HEK293 (cell line): Measurements from ENCODE around the gene CCDC170.

Source experiments
- CTCF ChIA-PET: fragments of 350-600 bp; formaldehyde crosslinking; extraction: SDS; loops from one replicate; lab custom pipeline; 2021; ENCODE audit warnings: antibody characterized with exemption; lab: Yijun Ruan, JAX
- POLR2A ChIA-PET: fragments of 300-600 bp; formaldehyde crosslinking; extraction: SDS; loops from one replicate; lab custom pipeline; 2020; ENCODE audit warnings: antibody characterized with exemption, inconsistent platforms; lab: Yijun Ruan, JAX
- H3K27ac ChIP-seq: fragments of 200-500 bp; sonication (Bioruptor generic); 2 replicates; pipeline ENCODE4 v1.5.1; 2014; ENCODE audit warnings: low read depth, low read length, control low read depth, inconsistent platforms; ENCODE audit errors: extremely low read depth
- H3K36me3 ChIP-seq, 2 experiments: fragments of 200-500 bp in 1 of 2; sonication (Bioruptor generic) in 1 of 2; 1 replicate in 1 of 2; 2 replicates in 1 of 2; pipeline ENCODE4 v1.5.1; 2014 to 2017; ENCODE audit warnings: inconsistent platforms in 2 of 2, low read length in 2 of 2; ENCODE audit not compliant: control insufficient read depth in 2 of 2, insufficient read depth in 1 of 2
- H3K4me1 ChIP-seq: fragments of 200-500 bp; sonication (Bioruptor generic); 2 replicates; pipeline ENCODE4 v1.5.1; 2014; ENCODE audit warnings: mild to moderate bottlenecking, low read length, inconsistent platforms; ENCODE audit not compliant: control insufficient read depth, insufficient read depth
- H3K4me3 ChIP-seq: 2 replicates; pipeline ENCODE4 v1.5.1; 2011; ENCODE audit warnings: low read depth, mild to moderate bottlenecking, control low read depth, low read length, moderate library complexity
- H3K9me3 ChIP-seq: fragments of 200-500 bp; sonication (Bioruptor generic); 2 replicates; pipeline ENCODE4 v1.5.1; 2014; ENCODE audit warnings: low read depth, low read length, inconsistent platforms; ENCODE audit not compliant: control insufficient read depth, insufficient read depth
- GLI4 ChIP-seq: fragments of 450-650 bp; formaldehyde crosslinking; IDR thresholded peaks from 2 replicates; pipeline ENCODE4 v1.5.1; 2016; ENCODE audit warnings: missing biosample characterization, missing genetic modification characterization
- KLF10 ChIP-seq: fragments of 450-650 bp; IDR thresholded peaks from 2 replicates; pipeline ENCODE4 v1.5.1; 2018; ENCODE audit warnings: missing biosample characterization, mild to moderate bottlenecking, missing genetic modification characterization
- OVOL3 ChIP-seq: fragments of 450-650 bp; formaldehyde crosslinking; IDR thresholded peaks from 2 replicates; pipeline ENCODE4 v1.5.1; 2016; ENCODE audit warnings: missing biosample characterization, missing genetic modification characterization
- ZNF112 ChIP-seq: fragments of 450-650 bp; formaldehyde crosslinking; IDR thresholded peaks from 2 replicates; pipeline ENCODE4 v1.5.0; 2017; ENCODE audit warnings: missing biosample characterization, missing genetic modification characterization
- ZNF133 ChIP-seq: fragments of 450-650 bp; formaldehyde crosslinking; IDR thresholded peaks from 2 replicates; pipeline ENCODE4 v1.5.1; 2016; ENCODE audit warnings: missing biosample characterization, missing genetic modification characterization
- ZNF157 ChIP-seq: fragments of 450-650 bp; formaldehyde crosslinking; IDR thresholded peaks from 2 replicates; pipeline ENCODE4 v1.5.1; 2016; ENCODE audit warnings: missing biosample characterization, missing genetic modification characterization
- ZNF211 ChIP-seq: fragments of 450-650 bp; formaldehyde crosslinking; IDR thresholded peaks from 2 replicates; pipeline ENCODE4 v1.5.1; 2016; ENCODE audit warnings: low read depth, missing biosample characterization, missing genetic modification characterization
- ZNF23 ChIP-seq: fragments of 450-650 bp; formaldehyde crosslinking; IDR thresholded peaks from 2 replicates; pipeline ENCODE4 v1.5.1; 2016; ENCODE audit warnings: missing biosample characterization, missing genetic modification characterization, borderline replicate concordance
- ZNF341 ChIP-seq: fragments of 450-650 bp; formaldehyde crosslinking; IDR thresholded peaks from 2 replicates; pipeline ENCODE4; 2016; ENCODE audit warnings: low read depth, missing biosample characterization, missing genetic modification characterization
- ZNF394 ChIP-seq: fragments of 450-650 bp; formaldehyde crosslinking; IDR thresholded peaks from 2 replicates; pipeline ENCODE4 v1.5.1; 2016; ENCODE audit warnings: missing biosample characterization, missing genetic modification characterization, mild to moderate bottlenecking, moderate library complexity, borderline replicate concordance
- ZNF433 ChIP-seq: fragments of 450-650 bp; formaldehyde crosslinking; IDR thresholded peaks from 2 replicates; pipeline ENCODE4 v1.5.1; 2016; ENCODE audit warnings: missing biosample characterization, missing genetic modification characterization, low read depth
- ZNF529 ChIP-seq: fragments of 450-650 bp; formaldehyde crosslinking; IDR thresholded peaks from 2 replicates; pipeline ENCODE4 v1.5.1; 2017; ENCODE audit warnings: missing genetic modification characterization, missing biosample characterization; ENCODE audit not compliant: insufficient replicate concordance
- ZNF530 ChIP-seq: fragments of 450-650 bp; formaldehyde crosslinking; IDR thresholded peaks from 2 replicates; pipeline ENCODE4 v1.5.1; 2016; ENCODE audit warnings: low read depth, missing biosample characterization, missing genetic modification characterization
- ZNF555 ChIP-seq: fragments of 450-650 bp; formaldehyde crosslinking; conservative IDR thresholded peaks from 2 replicates; pipeline ENCODE4 v1.5.1; 2017; ENCODE audit warnings: missing biosample characterization, mild to moderate bottlenecking, missing genetic modification characterization, inconsistent platforms
- ZNF600 ChIP-seq: fragments of 450-650 bp; formaldehyde crosslinking; IDR thresholded peaks from 2 replicates; pipeline ENCODE4 v1.5.1; 2016; ENCODE audit warnings: missing biosample characterization, missing genetic modification characterization
- ZNF654 ChIP-seq: fragments of 450-650 bp; formaldehyde crosslinking; IDR thresholded peaks from 2 replicates; pipeline ENCODE4 v1.5.1; 2016; ENCODE audit warnings: low read depth, missing biosample characterization, missing genetic modification characterization
- ZNF660 ChIP-seq: fragments of 450-650 bp; IDR thresholded peaks from 2 replicates; pipeline ENCODE4 v1.5.1; 2018; ENCODE audit warnings: missing biosample characterization, mild to moderate bottlenecking, missing genetic modification characterization
- ZNF664 ChIP-seq: fragments of 450-650 bp; formaldehyde crosslinking; IDR thresholded peaks from 2 replicates; pipeline ENCODE4 v1.5.1; 2016; ENCODE audit warnings: missing biosample characterization, missing genetic modification characterization
- ZNF677 ChIP-seq: fragments of 450-650 bp; IDR thresholded peaks from 2 replicates; pipeline ENCODE4 v1.5.0; 2018; ENCODE audit warnings: missing biosample characterization, mild to moderate bottlenecking, missing genetic modification characterization, moderate library complexity
- ZNF777 ChIP-seq: fragments of 450-650 bp; formaldehyde crosslinking; IDR thresholded peaks from 2 replicates; pipeline ENCODE4 v1.5.1; 2017; ENCODE audit warnings: missing biosample characterization, missing genetic modification characterization, borderline replicate concordance
- ZSCAN16 ChIP-seq: fragments of 450-650 bp; formaldehyde crosslinking; IDR thresholded peaks from 2 replicates; pipeline ENCODE4 v1.5.1; 2016; ENCODE audit warnings: missing biosample characterization, missing genetic modification characterization
- TF ChIP-seq, protein P1 (sequence below): fragments of 450-650 bp; formaldehyde crosslinking; IDR thresholded peaks from 2 replicates; pipeline ENCODE4 v1.5.1; 2016; ENCODE audit warnings: missing biosample characterization, missing genetic modification characterization, low read depth
- TF ChIP-seq, protein P2 (sequence below): fragments of 450-650 bp; formaldehyde crosslinking; IDR thresholded peaks from 2 replicates; pipeline ENCODE4 v1.5.1; 2016; ENCODE audit warnings: missing biosample characterization, missing genetic modification characterization
- TF ChIP-seq, protein P3 (sequence below): fragments of 450-650 bp; formaldehyde crosslinking; IDR thresholded peaks from 2 replicates; pipeline ENCODE4 v1.5.1; 2016; ENCODE audit warnings: missing biosample characterization, missing genetic modification characterization
- TF ChIP-seq, protein P4 (sequence below): fragments of 450-650 bp; formaldehyde crosslinking; IDR thresholded peaks from 2 replicates; pipeline ENCODE4 v1.5.1; 2016; ENCODE audit warnings: missing biosample characterization, missing genetic modification characterization
- TF ChIP-seq, protein P5 (sequence below): fragments of 450-650 bp; formaldehyde crosslinking; IDR thresholded peaks from 2 replicates; pipeline ENCODE4 v1.5.1; 2016; ENCODE audit warnings: missing biosample characterization, missing genetic modification characterization

The CCDC170 gene

DNA sequence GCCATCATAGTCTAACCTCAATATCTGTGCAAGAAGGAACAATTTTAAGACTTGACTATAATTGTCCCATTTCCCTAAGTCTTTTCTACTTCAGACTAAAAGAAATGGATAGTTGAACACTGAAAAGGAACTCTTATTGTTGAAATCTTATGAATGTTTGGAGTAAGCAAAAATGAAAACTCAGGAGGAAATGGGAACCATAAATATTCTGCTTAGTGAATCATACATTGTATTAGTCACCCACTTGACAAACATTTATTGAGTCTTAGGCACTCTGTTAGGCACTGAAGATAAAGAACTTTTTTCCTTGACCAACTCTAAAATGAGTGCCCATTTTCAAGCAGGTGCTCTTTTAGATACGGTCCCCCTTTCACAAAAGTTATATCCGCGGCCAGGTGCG is 8.7 kb downstream of the CCDC170 start:
- Histone ChIP-seq H3K9me3 (no peaks in the 10 kb centered on the region), H3K36me3 (no peaks in the 10 kb centered on the region), H3K27ac (no peak overlapping the region), H3K4me1 (no peaks in the 10 kb centered on the region), H3K4me3 (no peak overlapping the region)
- TF ChIP-seq ZNF529 (tag by site-specific recombination), result no peak
- TF ChIP-seq ZNF157 (tag by site-specific recombination), result no peak
- no peak for TF ChIP-seq ZNF23 (tag by site-specific recombination)
- no peak for TF ChIP-seq ZNF660 (tag by site-specific recombination)
- TF ChIP-seq, protein P1, sequence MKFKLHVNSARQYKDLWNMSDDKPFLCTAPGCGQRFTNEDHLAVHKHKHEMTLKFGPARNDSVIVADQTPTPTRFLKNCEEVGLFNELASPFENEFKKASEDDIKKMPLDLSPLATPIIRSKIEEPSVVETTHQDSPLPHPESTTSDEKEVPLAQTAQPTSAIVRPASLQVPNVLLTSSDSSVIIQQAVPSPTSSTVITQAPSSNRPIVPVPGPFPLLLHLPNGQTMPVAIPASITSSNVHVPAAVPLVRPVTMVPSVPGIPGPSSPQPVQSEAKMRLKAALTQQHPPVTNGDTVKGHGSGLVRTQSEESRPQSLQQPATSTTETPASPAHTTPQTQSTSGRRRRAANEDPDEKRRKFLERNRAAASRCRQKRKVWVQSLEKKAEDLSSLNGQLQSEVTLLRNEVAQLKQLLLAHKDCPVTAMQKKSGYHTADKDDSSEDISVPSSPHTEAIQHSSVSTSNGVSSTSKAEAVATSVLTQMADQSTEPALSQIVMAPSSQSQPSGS (tag by site-specific recombination), result no peak
- no peak for TF ChIP-seq ZNF530 (tag by site-specific recombination)
- no peak for TF ChIP-seq ZNF433 (tag by site-specific recombination)
- TF ChIP-seq ZNF600 (tag by site-specific recombination), result no peak
- no peak for TF ChIP-seq ZNF112
- no peak for TF ChIP-seq ZNF341 (tag by site-specific recombination)
- ChIA-PET POLR2A (no interaction called here), CTCF (no interaction called here)

DNA sequence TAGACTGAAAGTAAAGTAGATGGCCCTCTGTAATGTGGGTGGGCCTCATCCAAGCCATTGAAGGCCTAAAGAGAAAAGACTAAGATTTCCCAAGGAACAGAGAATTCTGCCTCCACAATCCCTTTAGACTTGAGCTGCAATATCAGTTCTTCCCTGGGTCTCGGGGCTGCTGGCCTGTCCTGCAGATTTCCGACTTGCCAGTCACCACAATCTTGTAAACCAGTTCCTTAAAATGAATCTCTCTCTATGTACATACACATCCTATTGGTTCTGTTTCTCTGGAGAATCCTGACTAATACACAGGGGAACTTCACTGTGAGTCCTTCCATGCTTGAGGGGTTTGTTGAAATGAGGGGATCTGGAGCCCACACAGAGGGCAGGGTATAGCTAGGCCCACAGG is 12.9 kb downstream of the CCDC170 start:
- CTCF ChIA-PET, result interaction anchor here (0.5 to 0.9 kb wide), 2 partner anchors 150 to 493 kb away, joined by 3 read pairs; no protein-coding TSS in a partner anchor
- POLR2A ChIA-PET, result no interaction called here
- Histone ChIP-seq H3K4me3 (no peak overlapping the region), H3K4me1 (no peaks in the 10 kb centered on the region), H3K9me3 (no peaks in the 10 kb centered on the region), H3K36me3 (no peaks in the 10 kb centered on the region), H3K27ac (no peak overlapping the region)
- TF ChIP-seq ZNF777 (tag by site-specific recombination) (no peak), ZSCAN16 (tag by site-specific recombination) (no peak), ZNF394 (no peak), ZNF133 (tag by site-specific recombination) (no peak), ZNF600 (tag by site-specific recombination) (no peak), ZNF555 (tag by site-specific recombination) (no peak), KLF10 (tag by site-specific recombination) (no peak), ZNF654 (tag by site-specific recombination) (no peak), ZNF211 (no peak), ZNF664 (no peak), ZNF677 (tag by site-specific recombination) (no peak), GLI4 (tag by site-specific recombination) (no peak), OVOL3 (tag by site-specific recombination) (no peak)
- TF ChIP-seq, protein P2, sequence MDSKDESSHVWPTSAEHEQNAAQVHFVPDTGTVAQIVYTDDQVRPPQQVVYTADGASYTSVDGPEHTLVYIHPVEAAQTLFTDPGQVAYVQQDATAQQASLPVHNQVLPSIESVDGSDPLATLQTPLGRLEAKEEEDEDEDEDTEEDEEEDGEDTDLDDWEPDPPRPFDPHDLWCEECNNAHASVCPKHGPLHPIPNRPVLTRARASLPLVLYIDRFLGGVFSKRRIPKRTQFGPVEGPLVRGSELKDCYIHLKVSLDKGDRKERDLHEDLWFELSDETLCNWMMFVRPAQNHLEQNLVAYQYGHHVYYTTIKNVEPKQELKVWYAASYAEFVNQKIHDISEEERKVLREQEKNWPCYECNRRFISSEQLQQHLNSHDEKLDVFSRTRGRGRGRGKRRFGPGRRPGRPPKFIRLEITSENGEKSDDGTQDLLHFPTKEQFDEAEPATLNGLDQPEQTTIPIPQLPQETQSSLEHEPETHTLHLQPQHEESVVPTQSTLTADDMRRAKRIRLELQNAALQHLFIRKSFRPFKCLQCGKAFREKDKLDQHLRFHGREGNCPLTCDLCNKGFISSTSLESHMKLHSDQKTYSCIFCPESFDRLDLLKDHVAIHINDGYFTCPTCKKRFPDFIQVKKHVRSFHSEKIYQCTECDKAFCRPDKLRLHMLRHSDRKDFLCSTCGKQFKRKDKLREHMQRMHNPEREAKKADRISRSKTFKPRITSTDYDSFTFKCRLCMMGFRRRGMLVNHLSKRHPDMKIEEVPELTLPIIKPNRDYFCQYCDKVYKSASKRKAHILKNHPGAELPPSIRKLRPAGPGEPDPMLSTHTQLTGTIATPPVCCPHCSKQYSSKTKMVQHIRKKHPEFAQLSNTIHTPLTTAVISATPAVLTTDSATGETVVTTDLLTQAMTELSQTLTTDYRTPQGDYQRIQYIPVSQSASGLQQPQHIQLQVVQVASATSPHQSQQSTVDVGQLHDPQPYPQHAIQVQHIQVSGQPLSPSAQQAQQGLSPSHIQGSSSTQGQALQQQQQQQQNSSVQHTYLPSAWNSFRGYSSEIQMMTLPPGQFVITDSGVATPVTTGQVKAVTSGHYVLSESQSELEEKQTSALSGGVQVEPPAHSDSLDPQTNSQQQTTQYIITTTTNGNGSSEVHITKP, result no peak
- TF ChIP-seq, protein P3, sequence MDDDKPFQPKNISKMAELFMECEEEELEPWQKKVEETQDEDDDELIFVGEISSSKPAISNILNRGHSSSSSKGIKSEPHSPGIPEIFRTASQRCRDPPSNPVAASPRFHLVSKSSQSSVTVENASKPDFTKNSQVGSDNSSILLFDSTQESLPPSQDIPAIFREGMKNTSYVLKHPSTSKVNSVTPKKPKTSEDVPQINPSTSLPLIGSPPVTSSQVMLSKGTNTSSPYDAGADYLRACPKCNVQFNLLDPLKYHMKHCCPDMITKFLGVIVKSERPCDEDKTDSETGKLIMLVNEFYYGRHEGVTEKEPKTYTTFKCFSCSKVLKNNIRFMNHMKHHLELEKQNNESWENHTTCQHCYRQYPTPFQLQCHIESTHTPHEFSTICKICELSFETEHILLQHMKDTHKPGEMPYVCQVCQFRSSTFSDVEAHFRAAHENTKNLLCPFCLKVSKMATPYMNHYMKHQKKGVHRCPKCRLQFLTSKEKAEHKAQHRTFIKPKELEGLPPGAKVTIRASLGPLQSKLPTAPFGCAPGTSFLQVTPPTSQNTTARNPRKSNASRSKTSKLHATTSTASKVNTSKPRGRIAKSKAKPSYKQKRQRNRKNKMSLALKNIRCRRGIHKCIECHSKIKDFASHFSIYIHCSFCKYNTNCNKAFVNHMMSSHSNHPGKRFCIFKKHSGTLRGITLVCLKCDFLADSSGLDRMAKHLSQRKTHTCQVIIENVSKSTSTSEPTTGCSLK, result no peak
- TF ChIP-seq, protein P4, sequence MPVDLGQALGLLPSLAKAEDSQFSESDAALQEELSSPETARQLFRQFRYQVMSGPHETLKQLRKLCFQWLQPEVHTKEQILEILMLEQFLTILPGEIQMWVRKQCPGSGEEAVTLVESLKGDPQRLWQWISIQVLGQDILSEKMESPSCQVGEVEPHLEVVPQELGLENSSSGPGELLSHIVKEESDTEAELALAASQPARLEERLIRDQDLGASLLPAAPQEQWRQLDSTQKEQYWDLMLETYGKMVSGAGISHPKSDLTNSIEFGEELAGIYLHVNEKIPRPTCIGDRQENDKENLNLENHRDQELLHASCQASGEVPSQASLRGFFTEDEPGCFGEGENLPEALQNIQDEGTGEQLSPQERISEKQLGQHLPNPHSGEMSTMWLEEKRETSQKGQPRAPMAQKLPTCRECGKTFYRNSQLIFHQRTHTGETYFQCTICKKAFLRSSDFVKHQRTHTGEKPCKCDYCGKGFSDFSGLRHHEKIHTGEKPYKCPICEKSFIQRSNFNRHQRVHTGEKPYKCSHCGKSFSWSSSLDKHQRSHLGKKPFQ (tag by site-specific recombination), result no peak
- TF ChIP-seq, protein P5, sequence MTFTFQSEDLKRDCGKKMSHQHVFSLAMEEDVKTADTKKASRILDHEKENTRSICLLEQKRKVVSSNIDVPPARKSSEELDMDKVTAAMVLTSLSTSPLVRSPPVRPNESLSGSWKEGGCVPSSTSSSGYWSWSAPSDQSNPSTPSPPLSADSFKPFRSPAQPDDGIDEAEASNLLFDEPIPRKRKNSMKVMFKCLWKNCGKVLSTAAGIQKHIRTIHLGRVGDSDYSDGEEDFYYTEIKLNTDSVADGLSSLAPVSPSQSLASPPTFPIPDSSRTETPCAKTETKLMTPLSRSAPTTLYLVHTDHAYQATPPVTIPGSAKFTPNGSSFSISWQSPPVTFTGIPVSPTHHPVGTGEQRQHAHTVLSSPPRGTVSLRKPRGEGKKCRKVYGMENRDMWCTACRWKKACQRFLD (tag by site-specific recombination), result no peak
